GM12878 (cell line): ENCODE measurements around the gene PPP2R1A. TPM values are rescaled to one million over a fixed set of nuclear protein-coding genes. Genes with fewer than 3 reads are reported as not detected.
A peak's percentile ranks its signal among the peaks of the same experiment; 100 is the strongest.

ENCODE experiments used
- ATAC-seq: fragments of 200-7000 bp; cut with Tn5 transposase; 3 replicates; pipeline ENCODE4 v1.9.1; 2020; ENCODE audit warnings: mild to moderate bottlenecking, moderate library complexity
- BruUV-seq: library from RNA; stranded (reverse); fragments of 400-500 nt; replicated peaks from 2 replicates; lab custom pipeline; 2021; lab: Mats Ljungman, UMichigan
- CTCF ChIA-PET: fragments of 300-600 bp; sonication (Branson Sonifier 250); formaldehyde crosslinking; extraction: SDS; loops from one replicate; lab custom pipeline; 2021; ENCODE audit warnings: inconsistent platforms; lab: Yijun Ruan, JAX
- POLR2A ChIA-PET: fragments of 350-600 bp; formaldehyde crosslinking; extraction: SDS; loops from one replicate; lab custom pipeline; 2021; ENCODE audit warnings: inconsistent platforms; lab: Charles Lee
- RAD21 ChIA-PET: fragments of 300-600 bp; sonication (Branson Sonifier 250); formaldehyde crosslinking; loops from one replicate; lab custom pipeline; 2023; ENCODE audit warnings: antibody characterized with exemption; ENCODE audit not compliant: unreplicated experiment; lab: Charles Lee
- SMC1A ChIA-PET: fragments of 300-600 bp; sonication (Branson Sonifier 250); formaldehyde crosslinking; loops from one replicate; lab custom pipeline; 2023; ENCODE audit not compliant: unreplicated experiment, uncharacterized antibody; lab: Charles Lee
- DNase-seq: peaks from one replicate; pipeline ENCODE4 v3.0.0-alpha.2; 2011; ENCODE audit warnings: low read depth, low spot score
- FAIRE-seq: peaks from 3 replicates; lab custom pipeline; 2011; peaks lifted over from hg19 to GRCh38; lab: Jason Lieb, UNC
- H2AFZ ChIP-seq: 2 replicates; pipeline ENCODE4 v1.6.0; 2011; ENCODE audit warnings: low read depth, low read length, control low read depth; ENCODE audit not compliant: control insufficient read depth
- H3K27ac ChIP-seq: 2 replicates; pipeline ENCODE4 v1.5.1; 2011; ENCODE audit warnings: control low read depth; ENCODE audit not compliant: control insufficient read depth, insufficient read depth
- H3K27me3 ChIP-seq, 2 experiments: replicated peaks in 1 of 2; 2 replicates each; pipeline versions ENCODE4 v1.6.0 to v1.6.1; 2011; ENCODE audit warnings: low read length in 1 of 2; ENCODE audit not compliant: control insufficient read depth in 2 of 2, insufficient read depth in 2 of 2
- H3K36me3 ChIP-seq, 2 experiments: 2 replicates each; pipeline ENCODE4 v1.5.1; 2011; ENCODE audit warnings: low read length in 1 of 2; ENCODE audit not compliant: control insufficient read depth in 2 of 2, insufficient read depth in 2 of 2
- H3K4me1 ChIP-seq: 2 replicates; pipeline ENCODE4 v1.6.1; 2011; ENCODE audit warnings: mild to moderate bottlenecking, low read length, moderate library complexity, mixed read lengths; ENCODE audit not compliant: control insufficient read depth, insufficient read depth
- H3K4me2 ChIP-seq: 2 replicates; pipeline ENCODE4 v1.6.0; 2011; ENCODE audit warnings: control low read depth; ENCODE audit not compliant: control insufficient read depth, insufficient read depth
- H3K4me3 ChIP-seq: fragments of 200-600 bp; sonication (generic); 2 replicates; pipeline ENCODE4 v1.5.1; 2016
- H3K79me2 ChIP-seq: 2 replicates; pipeline ENCODE4 v1.6.0; 2011; ENCODE audit warnings: low read length; ENCODE audit not compliant: control insufficient read depth, insufficient read depth
- H3K9ac ChIP-seq: 2 replicates; pipeline ENCODE4 v1.8.0; 2011; ENCODE audit warnings: low read length, control low read depth, mixed read lengths; ENCODE audit not compliant: control insufficient read depth, insufficient read depth
- H3K9me3 ChIP-seq: replicated peaks from 3 replicates; pipeline ENCODE4 v1.5.1; 2011; ENCODE audit warnings: mild to moderate bottlenecking, low read length; ENCODE audit not compliant: control insufficient read depth, insufficient read depth
- H4K20me1 ChIP-seq: 2 replicates; pipeline ENCODE4 v1.6.0; 2011; ENCODE audit not compliant: control insufficient read depth, insufficient read depth
- BACH1 ChIP-seq: fragments of 450-650 bp; IDR thresholded peaks from 2 replicates; pipeline ENCODE4 v1.6.1; 2017; ENCODE audit warnings: mild to moderate bottlenecking, borderline replicate concordance
- HDGF ChIP-seq: fragments of 450-650 bp; IDR thresholded peaks from 2 replicates; pipeline ENCODE4 v1.6.1; 2016; ENCODE audit warnings: antibody characterized with exemption
- HSF1 ChIP-seq: fragments of 150-350 bp; IDR thresholded peaks from 2 replicates; pipeline ENCODE4 v1.6.1; 2014; ENCODE audit warnings: mild to moderate bottlenecking, low read depth, low read length
- JUNB ChIP-seq: IDR thresholded peaks from 2 replicates; pipeline ENCODE4 v1.6.1; 2016; ENCODE audit warnings: antibody characterized with exemption, mild to moderate bottlenecking
- JUND ChIP-seq: IDR thresholded peaks from 2 replicates; pipeline ENCODE4 v1.6.1; 2012; ENCODE audit warnings: low read depth, mild to moderate bottlenecking, low read length, improper control_type of control experiment, moderate library complexity
- KLF5 ChIP-seq: fragments of 450-650 bp; IDR thresholded peaks from 2 replicates; pipeline ENCODE4 v1.6.1; 2014; ENCODE audit warnings: mild to moderate bottlenecking; ENCODE audit not compliant: partially characterized antibody
- NFIC ChIP-seq: IDR thresholded peaks from 2 replicates; pipeline ENCODE4 v1.6.1; 2012; ENCODE audit warnings: low read depth, mild to moderate bottlenecking, inconsistent platforms, low read length, moderate library complexity
- NFXL1 ChIP-seq: fragments of 450-650 bp; IDR thresholded peaks from 2 replicates; pipeline ENCODE4 v1.6.1; 2017; ENCODE audit warnings: antibody characterized with exemption, mild to moderate bottlenecking, borderline replicate concordance
- NR2C1 ChIP-seq: fragments of 450-650 bp; IDR thresholded peaks from 2 replicates; pipeline ENCODE4 v1.6.1; 2017; ENCODE audit warnings: antibody characterized with exemption, mild to moderate bottlenecking, moderate library complexity
- STAT1 ChIP-seq: fragments of 450-650 bp; conservative IDR thresholded peaks from 2 replicates; pipeline ENCODE4 v1.6.1; 2014; ENCODE audit warnings: antibody characterized with exemption, mild to moderate bottlenecking
- SUZ12 ChIP-seq: fragments of 200-600 bp; sonication (generic); IDR thresholded peaks from one replicate; pipeline ENCODE4 v1.6.1; 2018; ENCODE audit warnings: antibody characterized with exemption, mild to moderate bottlenecking; ENCODE audit not compliant: unreplicated experiment
- ZBED1 ChIP-seq: IDR thresholded peaks from 2 replicates; pipeline ENCODE4 v1.6.1; 2016; ENCODE audit warnings: borderline replicate concordance
- ZNF217 ChIP-seq: fragments of 450-650 bp; IDR thresholded peaks from 2 replicates; pipeline ENCODE4 v1.6.1; 2017; ENCODE audit warnings: antibody characterized with exemption, mild to moderate bottlenecking
- WGBS: methylation state at CpG from one replicate; pipeline ENCODE4 v1.1.6; 2016; ENCODE audit warnings: low lambda C conversion rate; ENCODE audit not compliant: insufficient replicate concordance, insufficient coverage; ENCODE audit errors: missing lambda C conversion rate; 5-methylcytosine and 5-hydroxymethylcytosine counted together
- in situ Hi-C: fragments of 300-500 bp; cut with MboI; formaldehyde crosslinking; loops from 9 replicates; pipeline ENCODE4 v1.14.3; 2018; ENCODE audit warnings: mixed read lengths
- intact Hi-C: fragments of 100-400 bp; cut with micrococcal nuclease; formaldehyde crosslinking; loops from one replicate; pipeline ENCODE4 v1.14.2; 2022; ENCODE audit not compliant: unreplicated experiment
- polyA plus RNA-seq, 11 experiments: library from polyadenylated mRNA; depleted of rRNA in 4 of 11; unstranded in 6 of 11; stranded (reverse) in 5 of 11; fragments of >200 nt; fragmentation: Nextera tagmentation in 4 of 11; fragmentation: Illumina TruSeq in 1 of 11; extraction: Ambion mirVana in 4 of 11; extraction: Trizol in 1 of 11; gene quantifications; 1 replicate in 1 of 11; 2 replicates in 10 of 11; pipeline versions ENCODE4 v1.2.1 to v1.2.3, GENCODE V29; 2011 to 2016; ENCODE audit warnings: inconsistent platforms in 2 of 11, missing spikeins in 2 of 11, low read depth in 1 of 11
- total RNA-seq, 4 experiments: library from RNA; depleted of rRNA in 3 of 4; stranded (reverse); fragments of >200 nt in 3 of 4; fragmentation: Illumina TruSeq in 1 of 4; extraction: Trizol in 1 of 4; gene quantifications; 2 replicates each; pipeline versions ENCODE4 v1.2.1 to v1.2.3, GENCODE V29; 2013 to 2021
- TF ChIP-seq, protein P1 (sequence below): fragments of 450-650 bp; IDR thresholded peaks from 2 replicates; pipeline ENCODE4 v1.6.1; 2014; ENCODE audit warnings: mild to moderate bottlenecking

The PPP2R1A gene
- total and polyA plus RNA-seq, 10 of the 15 experiments (the other 5 are each of a cell fraction or from before 2014, with no cell fraction given) = 16.0 to 359 (median 140) TPM

DNA sequence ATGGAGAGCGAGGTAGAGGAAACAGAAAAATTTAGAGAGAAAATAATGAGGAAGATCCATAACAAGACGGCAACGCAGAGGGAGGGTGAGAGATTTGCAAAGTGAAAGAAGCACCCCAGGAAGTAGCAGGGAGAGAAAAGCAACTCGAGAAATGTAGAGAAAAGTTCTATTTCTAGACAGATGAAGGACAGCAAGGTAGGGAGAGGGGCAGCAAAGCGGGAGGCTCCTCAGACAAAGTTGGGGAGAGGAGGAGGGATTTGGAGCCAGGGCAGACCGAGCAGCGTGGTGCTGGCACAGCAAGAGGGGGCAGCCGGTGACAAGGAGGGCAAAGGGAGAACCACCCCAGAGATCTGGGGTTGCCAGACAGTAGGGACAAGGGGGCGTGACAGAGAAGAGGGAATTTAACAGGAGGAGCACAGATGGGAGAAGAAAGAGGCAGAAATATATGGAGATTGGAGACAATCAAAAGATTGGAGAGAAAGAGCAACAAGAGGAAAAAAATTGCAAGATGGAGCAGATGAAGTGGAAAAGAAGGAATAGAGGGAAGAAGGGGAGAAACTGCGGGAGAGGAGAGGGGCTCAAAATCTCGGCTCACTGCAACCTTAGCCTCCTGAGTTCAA lies 80.5 kb downstream of the PPP2R1A start:
- in situ Hi-C loops (no loop called here), intact Hi-C loops (no loop called here)
- Histone ChIP-seq H3K27me3 (no peaks in the 10 kb centered on the region), H3K4me3 (peak overlapping the region; percentile 94), H3K9me3 (peaks cover 26% of the 10 kb centered on the region), H3K27ac (peak overlapping the region; percentile 86), H4K20me1 (no peaks in the 10 kb centered on the region), H3K4me2 (peak overlapping the region; percentile 87), H3K79me2 (peaks cover 38% of the 10 kb centered on the region), H3K4me1 (no peaks in the 10 kb centered on the region), H3K36me3 (0 out of 4 replicates have a peak, but pooled peaks cover 0 to 3% of the 10 kb centered on the region in 2 experiments), H3K9ac (peak overlapping the region; percentile 95), H2AFZ (peak overlapping the region; percentile 45; the same call in 1 of the 2 replicates)
- RAD21 ChIA-PET = no interaction called here
- FAIRE-seq (no peak), DNase-seq (no peak), ATAC-seq (peak; percentile 25)
- TF ChIP-seq JUND (no peak), HDGF (0 out of 2 replicates have a peak, but pooled peaks have one; percentile 60)
- BruUV-seq = no TSS peak
- 9% methylated on average over 10 of the region's 11 CpGs for WGBS
- CTCF ChIA-PET = no interaction called here
- POLR2A ChIA-PET = no interaction called here
- SMC1A ChIA-PET = no interaction called here

GRCh38 chr19:52273301-52273700 lies 83.4 kb downstream of the PPP2R1A start:
- no peak overlapping the region for H2AFZ ChIP-seq
- ChIA-PET POLR2A (no interaction called here), RAD21 (no interaction called here), CTCF (no interaction called here), SMC1A (no interaction called here)
- H3K9me3 ChIP-seq = peaks cover 38% of the 10 kb centered on the region
- no peaks in the 10 kb centered on the region for H3K4me1 ChIP-seq
- peaks cover 50% of the 10 kb centered on the region for H3K79me2 ChIP-seq
- H3K27ac ChIP-seq = no peak overlapping the region
- DNase-seq (no peak), ATAC-seq (no peak), FAIRE-seq (no peak)
- no peak overlapping the region for H3K9ac ChIP-seq
- H3K4me2 ChIP-seq = no peak overlapping the region
- no peaks in the 10 kb centered on the region for H3K27me3 ChIP-seq
- no peak overlapping the region for H3K4me3 ChIP-seq
- WGBS = 100% methylated on average over 2 of the region's 2 CpGs
- intact Hi-C loops (no loop called here), in situ Hi-C loops (no loop called here)
- no peak for TF ChIP-seq NR2C1
- no peak for TF ChIP-seq NFIC
- TF ChIP-seq SUZ12 = no peak
- TF ChIP-seq BACH1 = no peak
- no peak for TF ChIP-seq ZNF217
- TF ChIP-seq, protein P1, sequence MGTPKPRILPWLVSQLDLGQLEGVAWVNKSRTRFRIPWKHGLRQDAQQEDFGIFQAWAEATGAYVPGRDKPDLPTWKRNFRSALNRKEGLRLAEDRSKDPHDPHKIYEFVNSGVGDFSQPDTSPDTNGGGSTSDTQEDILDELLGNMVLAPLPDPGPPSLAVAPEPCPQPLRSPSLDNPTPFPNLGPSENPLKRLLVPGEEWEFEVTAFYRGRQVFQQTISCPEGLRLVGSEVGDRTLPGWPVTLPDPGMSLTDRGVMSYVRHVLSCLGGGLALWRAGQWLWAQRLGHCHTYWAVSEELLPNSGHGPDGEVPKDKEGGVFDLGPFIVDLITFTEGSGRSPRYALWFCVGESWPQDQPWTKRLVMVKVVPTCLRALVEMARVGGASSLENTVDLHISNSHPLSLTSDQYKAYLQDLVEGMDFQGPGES = no peak
- no peak for TF ChIP-seq HSF1
- TF ChIP-seq NFXL1 = no peak
- no peak for TF ChIP-seq STAT1
- TF ChIP-seq KLF5 = no peak
- no peak for TF ChIP-seq JUNB
- TF ChIP-seq ZBED1 = no peak
- no TSS peak for BruUV-seq
- no peaks in the 10 kb centered on the region for H4K20me1 ChIP-seq
- H3K36me3 ChIP-seq = peaks cover 0 to 3% of the 10 kb centered on the region in 2 experiments; a peak in 1 of 4 replicates
